ENCODE data around the gene SH3PXD2B. TPM values are rescaled to one million over a fixed set of nuclear protein-coding genes. Genes with fewer than 3 reads are reported as not detected.

The SH3PXD2B gene
- total RNA-seq, 1 experiment from 2014 or later, result 27.5 TPM

DNA sequence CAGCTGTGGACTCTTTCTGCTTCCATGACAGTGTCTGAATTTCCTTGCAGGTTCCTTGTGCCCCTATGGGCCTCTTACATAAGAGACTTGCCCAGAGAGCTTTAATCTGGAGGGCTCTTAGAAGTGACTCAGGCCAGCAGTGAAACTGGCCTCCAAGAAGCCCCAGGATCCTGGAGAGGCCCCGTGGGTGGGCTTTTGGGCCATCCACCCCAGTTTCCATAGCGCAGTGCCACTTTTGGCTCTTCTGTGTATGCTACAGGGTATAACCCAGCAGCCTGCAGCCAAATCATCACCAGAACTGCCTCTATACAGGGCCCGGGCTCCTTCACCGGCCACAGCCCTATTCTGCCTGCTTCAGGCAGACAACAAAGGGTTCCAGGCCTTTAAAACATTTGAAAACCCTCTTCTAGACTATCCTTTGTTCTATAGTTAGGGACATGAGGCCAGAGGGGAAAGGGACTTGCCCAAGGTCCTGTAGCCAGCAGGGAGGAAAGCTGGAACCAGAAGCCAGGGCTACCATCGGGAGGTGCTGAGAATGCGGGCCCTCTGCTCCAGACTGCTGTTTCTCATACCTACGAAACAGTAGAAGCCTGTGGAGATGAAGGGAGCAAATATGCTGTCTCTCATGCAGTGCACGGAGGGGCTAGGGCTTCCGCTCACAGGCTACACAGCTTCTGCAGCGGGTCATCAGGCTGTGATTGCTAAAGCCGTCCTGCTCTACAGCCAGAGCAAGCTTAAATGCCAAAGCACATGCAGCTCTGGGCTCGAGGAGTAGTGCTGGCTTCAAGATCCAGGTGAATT is 18.0 kb downstream of the SH3PXD2B start:
- H3K27me3 ChIP-seq (ENCODE audit: insufficient read depth, low read length), result no peaks in the 10 kb centered on the region
- no peak overlapping the region for H2AFZ ChIP-seq (ENCODE audit: low read depth, low read length, poor library complexity, severe bottlenecking)
- no peak overlapping the region for H3K4me2 ChIP-seq (ENCODE audit: low read length)
- no peak for DNase-seq (ENCODE audit: low read depth, low spot score)
- H3K9ac ChIP-seq (ENCODE audit: low read length), result no peak overlapping the region
- BruUV-seq (replicated peaks), result no TSS peak
- no peak overlapping the region for H3K4me3 ChIP-seq (replicated peaks in 1 of 2; ENCODE audit: low read depth in 1 of 2, low read length in 2 of 2)
- no peak for TF ChIP-seq CEBPB (IDR thresholded peaks at IDR 0.05; ENCODE audit: low read depth)
- TF ChIP-seq YY1 (IDR thresholded peaks at IDR 0.05; ENCODE audit: extremely low read depth, insufficient replicate concordance, low read depth, low read length), result no peak
- TF ChIP-seq ELF1 (IDR thresholded peaks at IDR 0.05; ENCODE audit: borderline replicate concordance, low read depth), result no peak
- TF ChIP-seq ZFX (IDR thresholded peaks at IDR 0.05), result no peak
- no peak for TF ChIP-seq CBX3 (IDR thresholded peaks at IDR 0.05; ENCODE audit: low read depth)
- no peak for TF ChIP-seq FOSL1 (IDR thresholded peaks at IDR 0.05; ENCODE audit: low read depth)
- POLR2A ChIA-PET, result no interaction called here
- H3K27ac ChIP-seq (ENCODE audit: low read depth, low read length), result no peak overlapping the region
- intact Hi-C loops (cut with micrococcal nuclease), result no loop called here
- no peaks in the 10 kb centered on the region for H4K20me1 ChIP-seq (ENCODE audit: insufficient read depth)
- ATAC-seq, result no peak
- H3K9me2 ChIP-seq (ENCODE audit: insufficient read depth), result no peaks in the 10 kb centered on the region
- peaks cover 0 to 4% of the 10 kb centered on the region in 2 experiments; a peak in 1 of 4 replicates for H3K4me1 ChIP-seq (ENCODE audit: control insufficient read depth in 1 of 2, insufficient read depth in 2 of 2, low read length in 2 of 2)
- no peaks in the 10 kb centered on the region for H3K9me3 ChIP-seq (ENCODE audit: control insufficient read depth in 1 of 2, insufficient read depth in 1 of 2, low read depth in 1 of 2, low read length in 2 of 2)
- H3K36me3 ChIP-seq (ENCODE audit: control insufficient read depth in 1 of 2, insufficient read depth in 2 of 2, low read length in 2 of 2), result no peaks in the 10 kb centered on the region
- peaks cover 11% of the 10 kb centered on the region; the same call in 1 of the 2 replicates for H3K79me2 ChIP-seq (ENCODE audit: insufficient read depth, low read length)
- CTCF ChIA-PET, result interaction anchor here (3.0 kb wide), 1 partner anchor 15 kb away, joined by 22 read pairs; no protein-coding TSS in a partner anchor
- RAD21 ChIA-PET (ENCODE audit: low non-redundant PET in 1 of 2, low total read pairs in 2 of 2, uncharacterized antibody in 2 of 2, unreplicated experiment in 2 of 2), result no interaction called here

DNA sequence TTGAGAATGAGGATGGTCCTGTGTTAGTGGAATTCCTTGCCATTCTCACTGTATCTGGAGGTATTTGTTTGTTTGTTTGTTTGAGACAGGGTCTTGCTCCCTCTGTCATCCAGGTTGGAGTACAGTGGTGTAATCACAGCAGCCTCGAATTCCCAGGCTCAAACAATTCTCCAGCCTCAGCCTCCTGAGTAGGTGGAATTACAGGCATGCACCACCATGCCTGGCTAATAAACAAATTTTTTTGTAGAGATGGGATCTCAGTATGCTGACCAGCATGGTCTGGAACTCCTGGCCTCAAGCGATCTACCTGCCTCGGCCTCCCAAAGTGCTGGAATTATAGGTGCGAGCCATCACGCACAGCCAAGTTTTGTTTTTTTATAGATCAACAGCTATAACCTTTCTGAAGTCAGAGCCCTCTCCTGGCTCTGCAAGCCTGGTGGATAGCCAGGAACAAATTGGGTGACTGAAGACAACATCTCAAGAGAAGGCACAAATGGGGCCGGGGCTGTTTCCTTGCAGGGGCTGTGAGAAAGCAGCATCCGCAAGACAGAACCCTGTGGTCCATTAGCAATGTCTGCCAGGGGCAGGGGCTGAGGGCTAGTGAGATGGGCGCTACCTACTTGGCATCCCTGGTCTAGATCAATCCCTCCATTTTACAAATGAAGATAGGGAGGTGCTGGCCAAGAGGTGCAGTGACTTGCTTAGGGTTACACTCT is 18.8 kb downstream of the SH3PXD2B start:
- no peak for ATAC-seq

More for the DNA sequence above, 18.8 kb downstream of the SH3PXD2B start:
- peaks cover 8% of the 10 kb centered on the region; the same call in 1 of the 2 replicates for H3K79me2 ChIP-seq (ENCODE audit: insufficient read depth, low read length)
- no peak overlapping the region for H2AFZ ChIP-seq (ENCODE audit: low read depth, low read length, poor library complexity, severe bottlenecking)
- ChIA-PET CTCF (no interaction called here), RAD21 (ENCODE audit: low non-redundant PET in 1 of 2, low total read pairs in 2 of 2, uncharacterized antibody in 2 of 2, unreplicated experiment in 2 of 2) (no interaction called here), POLR2A (no interaction called here)
- no peak overlapping the region for H3K9ac ChIP-seq (ENCODE audit: low read length)
- no peaks in the 10 kb centered on the region for H3K9me3 ChIP-seq (ENCODE audit: control insufficient read depth in 1 of 2, insufficient read depth in 1 of 2, low read depth in 1 of 2, low read length in 2 of 2)
- TF ChIP-seq SRF (IDR thresholded peaks at IDR 0.05; ENCODE audit: low read depth) (no peak), SP1 (IDR thresholded peaks at IDR 0.05; ENCODE audit: low read depth) (no peak), EZH2 (IDR thresholded peaks at IDR 0.05) (no peak), SIN3A (IDR thresholded peaks at IDR 0.05; ENCODE audit: low read depth) (no peak), RAD21 (IDR thresholded peaks at IDR 0.05; ENCODE audit: low read depth) (no peak), CEBPB (IDR thresholded peaks at IDR 0.05; ENCODE audit: low read depth) (no peak)
- TF ChIP-seq, protein P1, sequence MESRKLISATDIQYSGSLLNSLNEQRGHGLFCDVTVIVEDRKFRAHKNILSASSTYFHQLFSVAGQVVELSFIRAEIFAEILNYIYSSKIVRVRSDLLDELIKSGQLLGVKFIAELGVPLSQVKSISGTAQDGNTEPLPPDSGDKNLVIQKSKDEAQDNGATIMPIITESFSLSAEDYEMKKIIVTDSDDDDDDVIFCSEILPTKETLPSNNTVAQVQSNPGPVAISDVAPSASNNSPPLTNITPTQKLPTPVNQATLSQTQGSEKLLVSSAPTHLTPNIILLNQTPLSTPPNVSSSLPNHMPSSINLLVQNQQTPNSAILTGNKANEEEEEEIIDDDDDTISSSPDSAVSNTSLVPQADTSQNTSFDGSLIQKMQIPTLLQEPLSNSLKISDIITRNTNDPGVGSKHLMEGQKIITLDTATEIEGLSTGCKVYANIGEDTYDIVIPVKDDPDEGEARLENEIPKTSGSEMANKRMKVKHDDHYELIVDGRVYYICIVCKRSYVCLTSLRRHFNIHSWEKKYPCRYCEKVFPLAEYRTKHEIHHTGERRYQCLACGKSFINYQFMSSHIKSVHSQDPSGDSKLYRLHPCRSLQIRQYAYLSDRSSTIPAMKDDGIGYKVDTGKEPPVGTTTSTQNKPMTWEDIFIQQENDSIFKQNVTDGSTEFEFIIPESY (IDR thresholded peaks at IDR 0.05; ENCODE audit: extremely low read depth, insufficient replicate concordance, low read length), result no peak
- no peaks in the 10 kb centered on the region for H3K9me2 ChIP-seq (ENCODE audit: insufficient read depth)
- no peaks in the 10 kb centered on the region for H4K20me1 ChIP-seq (ENCODE audit: insufficient read depth)
- no peaks in the 10 kb centered on the region for H3K27me3 ChIP-seq (ENCODE audit: insufficient read depth, low read length)
- BruUV-seq (replicated peaks), result no TSS peak
- peaks cover 0 to 4% of the 10 kb centered on the region in 2 experiments; a peak in 1 of 4 replicates for H3K4me1 ChIP-seq (ENCODE audit: control insufficient read depth in 1 of 2, insufficient read depth in 2 of 2, low read length in 2 of 2)
- no peak overlapping the region for H3K4me2 ChIP-seq (ENCODE audit: low read length)
- H3K4me3 ChIP-seq (replicated peaks in 1 of 2; ENCODE audit: low read depth in 1 of 2, low read length in 2 of 2), result no peak overlapping the region
- intact Hi-C loops (cut with micrococcal nuclease), result no loop called here
- no peak for DNase-seq (ENCODE audit: low read depth, low spot score)
- H3K27ac ChIP-seq (ENCODE audit: low read depth, low read length), result no peak overlapping the region
- H3K36me3 ChIP-seq (ENCODE audit: control insufficient read depth in 1 of 2, insufficient read depth in 2 of 2, low read length in 2 of 2), result no peaks in the 10 kb centered on the region

All from HCT116 (cell line).